Activated CD4-positive, CD25-positive, alpha-beta regulatory T cell treated with anti-CD3 and anti-CD28 coated beads, Interleukin-2, amount 50 U/mL, for 72 hours (primary cell): ENCODE measurements around the gene FHIT.
"Not testable (repeated sequence)": the region's sequence is repeated elsewhere in the genome, so short reads cannot be mapped to it uniquely, and the experiment has no call there.

Experiments used
- DNase-seq: peaks from one replicate; pipeline ENCODE4 v3.0.0; 2021

The FHIT gene

GRCh38 chr3:59939826-59940426, 1311.3 kb downstream of the FHIT start:
- no peak for DNase-seq

GRCh38 chr3:59938828-59939227, 1312.4 kb downstream of the FHIT start:
- no peak for DNase-seq

- no peak for DNase-seq
These were observed 1314.1 kb downstream of the FHIT start for GRCh38 chr3:59937201-59937600.

GRCh38 chr3:59936472-59936871, 1314.8 kb downstream of the FHIT start:
- DNase-seq, result no peak

GRCh38 chr3:59935025-59935424, 1316.2 kb downstream of the FHIT start:
- DNase-seq, result no peak

GRCh38 chr3:59934560-59934959, 1316.7 kb downstream of the FHIT start:
- not testable (repeated sequence) for DNase-seq

GRCh38 chr3:59930170-59930569, 1321.1 kb downstream of the FHIT start:
- DNase-seq, result no peak

- no peak for DNase-seq
These were observed 1324.2 kb downstream of the FHIT start for GRCh38 chr3:59927056-59927455.

- DNase-seq, result no peak
These were observed 1325.3 kb downstream of the FHIT start for GRCh38 chr3:59925946-59926345.

GRCh38 chr3:59922192-59922591, 1329.1 kb downstream of the FHIT start:
- DNase-seq, result no peak

GRCh38 chr3:59920822-59921221, 1330.4 kb downstream of the FHIT start:
- DNase-seq, result no peak

- DNase-seq, result no peak
These were observed 1331.7 kb downstream of the FHIT start for GRCh38 chr3:59919586-59919985.

GRCh38 chr3:59914251-59914650, 1337.0 kb downstream of the FHIT start:
- no peak for DNase-seq

GRCh38 chr3:59913645-59914044, 1337.6 kb downstream of the FHIT start:
- no peak for DNase-seq

GRCh38 chr3:59908701-59909100, 1342.6 kb downstream of the FHIT start:
- no peak for DNase-seq

- DNase-seq, result no peak
These were observed 1343.0 kb downstream of the FHIT start for GRCh38 chr3:59908280-59908679.

- DNase-seq, result no peak
These were observed 1347.0 kb downstream of the FHIT start for GRCh38 chr3:59904296-59904695.

- DNase-seq, result no peak
These were observed 1352.2 kb downstream of the FHIT start for GRCh38 chr3:59899061-59899460.

GRCh38 chr3:59895972-59896371, 1355.3 kb downstream of the FHIT start:
- no peak for DNase-seq

GRCh38 chr3:59894425-59895121, 1356.7 kb downstream of the FHIT start:
- no peak for DNase-seq

GRCh38 chr3:59890639-59891038, 1360.6 kb downstream of the FHIT start:
- no peak for DNase-seq

GRCh38 chr3:59886790-59887189, 1364.5 kb downstream of the FHIT start:
- no peak for DNase-seq

- DNase-seq, result no peak
These were observed 1365.3 kb downstream of the FHIT start for GRCh38 chr3:59885899-59886400.

- no peak for DNase-seq
These were observed 1366.2 kb downstream of the FHIT start for GRCh38 chr3:59885101-59885500.

GRCh38 chr3:59884409-59884808, 1366.8 kb downstream of the FHIT start:
- DNase-seq, result no peak
